SK-N-SH (cell line): ENCODE results near the gene TTC27. TPM values are rescaled to one million over a fixed set of nuclear protein-coding genes. Genes with fewer than 3 reads are reported as not detected.

ENCODE experiments used
- CTCF ChIA-PET: fragments of 300-600, 350-600 bp; formaldehyde crosslinking; extraction: SDS; loops from one replicate; lab custom pipeline; 2021; lab: Yijun Ruan, JAX
- POLR2A ChIA-PET: fragments of 350-600 bp; sonication (Branson Sonifier 250); formaldehyde crosslinking; extraction: SDS; loops from one replicate; lab custom pipeline; 2020; ENCODE audit warnings: antibody characterized with exemption, inconsistent platforms; lab: Yijun Ruan, JAX
- DNase-seq: peaks from one replicate; pipeline ENCODE4 v3.0.0; 2012
- H2AFZ ChIP-seq: fragments of 200-600 bp; sonication (generic); 2 replicates; pipeline ENCODE4 v1.8.1; 2016; ENCODE audit warnings: antibody characterized with exemption, mild to moderate bottlenecking, low read depth
- H3F3A ChIP-seq: fragments of 200-600 bp; sonication (generic); replicated peaks from 2 replicates; pipeline ENCODE3; 2016; ENCODE audit warnings: antibody characterized with exemption, mild to moderate bottlenecking; ENCODE audit not compliant: insufficient read depth
- H3K27ac ChIP-seq, 2 experiments: fragments of 200-500 bp in 1 of 2; fragments of 200-600 bp in 1 of 2; sonication (Bioruptor generic) in 1 of 2; sonication (generic), shearing (Covaris generic) in 1 of 2; 2 replicates each; pipeline versions ENCODE4 v1.5.1 to v1.6.1; 2014 to 2016; ENCODE audit warnings: low read depth in 2 of 2, inconsistent platforms in 1 of 2, low read length in 1 of 2, mild to moderate bottlenecking in 1 of 2, mixed read lengths in 1 of 2
- H3K27me3 ChIP-seq: fragments of 200-600 bp; sonication (generic), shearing (Covaris generic); 2 replicates; pipeline ENCODE4 v1.6.1; 2016; ENCODE audit warnings: mixed run types; ENCODE audit not compliant: insufficient read depth
- H3K36me3 ChIP-seq, 2 experiments: fragments of 200-500 bp in 1 of 2; fragments of 200-600 bp in 1 of 2; sonication (Bioruptor generic) in 1 of 2; sonication (generic) in 1 of 2; replicated peaks in 1 of 2; 2 replicates each; pipeline versions ENCODE3 to v1.5.1; 2014 to 2016; ENCODE audit warnings: low read length in 1 of 2, mild to moderate bottlenecking in 1 of 2; ENCODE audit not compliant: insufficient read depth in 2 of 2, control insufficient read depth in 1 of 2
- H3K4me1 ChIP-seq, 2 experiments: fragments of 200-500 bp in 1 of 2; fragments of 200-600 bp in 1 of 2; sonication (Bioruptor generic) in 1 of 2; sonication (generic), shearing (Covaris generic) in 1 of 2; 2 replicates each; pipeline versions ENCODE4 v1.5.1 to v1.6.1; 2014 to 2016; ENCODE audit warnings: low read depth in 1 of 2, low read length in 1 of 2, mixed run types in 1 of 2; ENCODE audit not compliant: insufficient read depth in 2 of 2, control insufficient read depth in 1 of 2
- H3K4me2 ChIP-seq: fragments of 200-600 bp; sonication (generic), shearing (Covaris generic); 2 replicates; pipeline ENCODE4 v1.6.1; 2017; ENCODE audit warnings: mixed run types
- H3K4me3 ChIP-seq, 2 experiments: fragments of 200-500 bp in 1 of 2; fragments of 200-600 bp in 1 of 2; sonication (Bioruptor generic) in 1 of 2; sonication (generic), shearing (Covaris generic) in 1 of 2; 2 replicates each; pipeline versions ENCODE4 v1.5.1 to v1.8.1; 2014 to 2016; ENCODE audit warnings: low read depth in 2 of 2, inconsistent platforms in 1 of 2, low read length in 1 of 2, mild to moderate bottlenecking in 1 of 2, mixed read lengths in 1 of 2, moderate library complexity in 1 of 2
- H3K79me2 ChIP-seq: fragments of 200-600 bp; sonication (generic); 2 replicates; pipeline ENCODE4 v1.8.1; 2017; ENCODE audit warnings: mild to moderate bottlenecking; ENCODE audit not compliant: insufficient read depth
- H3K9ac ChIP-seq: fragments of 200-600 bp; sonication (generic); 2 replicates; pipeline ENCODE4 v1.6.1; 2017; ENCODE audit warnings: mixed run types
- H3K9me2 ChIP-seq: fragments of 200-600 bp; sonication (generic); 2 replicates; pipeline ENCODE4 v1.6.1; 2017; ENCODE audit warnings: mixed run types
- H3K9me3 ChIP-seq: fragments of 200-600 bp; sonication (generic); 2 replicates; pipeline ENCODE4 v1.6.1; 2017; ENCODE audit warnings: mixed run types, mild to moderate bottlenecking, moderate library complexity
- H4K20me1 ChIP-seq: fragments of 200-600 bp; sonication (generic); 2 replicates; pipeline ENCODE4 v1.6.1; 2017; ENCODE audit warnings: mild to moderate bottlenecking, mixed run types; ENCODE audit not compliant: insufficient read depth
- FOSL2 ChIP-seq: IDR thresholded peaks from 2 replicates; pipeline ENCODE4 v1.4.0; 2012; ENCODE audit warnings: low read depth, mild to moderate bottlenecking, moderate library complexity, borderline replicate concordance
- FOXM1 ChIP-seq: IDR thresholded peaks from 2 replicates; pipeline ENCODE4 v1.4.0; 2012; ENCODE audit warnings: low read depth, mild to moderate bottlenecking
- GABPA ChIP-seq: IDR thresholded peaks from 2 replicates; pipeline ENCODE4 v1.4.0; 2012; ENCODE audit warnings: low read depth, mild to moderate bottlenecking
- GATA2 ChIP-seq: sonication (generic); formaldehyde crosslinking; IDR thresholded peaks from 2 replicates; pipeline ENCODE4 v1.5.0; 2020; ENCODE audit warnings: mild to moderate bottlenecking, missing genetic modification reagents
- IRF3 ChIP-seq: fragments of 150-350 bp; IDR thresholded peaks from 2 replicates; pipeline ENCODE4 v1.6.1; 2016; ENCODE audit warnings: mild to moderate bottlenecking, low read depth, low read length
- JUND ChIP-seq: IDR thresholded peaks from 2 replicates; pipeline ENCODE4 v1.4.0; 2012
- MXI1 ChIP-seq: IDR thresholded peaks from 2 replicates; pipeline ENCODE4 v1.6.1; 2012; ENCODE audit warnings: mild to moderate bottlenecking, low read depth, low read length, improper control_type of control experiment
- PBX3 ChIP-seq: IDR thresholded peaks from 2 replicates; pipeline ENCODE4; 2012
- RAD21 ChIP-seq: IDR thresholded peaks from 2 replicates; pipeline ENCODE4 v1.6.1; 2012; ENCODE audit warnings: mild to moderate bottlenecking, low read length
- RCOR1 ChIP-seq: fragments of 150-350 bp; IDR thresholded peaks from 2 replicates; pipeline ENCODE4 v1.6.1; 2017; ENCODE audit warnings: antibody characterized with exemption, low read length
- TAF1 ChIP-seq: IDR thresholded peaks from 2 replicates; pipeline ENCODE4 v1.6.1; 2012; ENCODE audit warnings: low read depth, mild to moderate bottlenecking, low read length, moderate library complexity, borderline replicate concordance
- USF1 ChIP-seq: IDR thresholded peaks from 2 replicates; pipeline ENCODE4 v1.4.0; 2012; ENCODE audit warnings: low read depth, borderline replicate concordance
- ZBTB33 ChIP-seq: IDR thresholded peaks from 2 replicates; pipeline ENCODE4 v1.4.0; 2012; ENCODE audit warnings: low read depth, borderline replicate concordance
- WGBS: methylation state at CpG from one replicate; pipeline ENCODE4 v1.1.6; 2017; ENCODE audit warnings: low lambda C conversion rate; 5-methylcytosine and 5-hydroxymethylcytosine counted together
- polyA plus RNA-seq, 3 experiments: library from polyadenylated mRNA; depleted of rRNA; stranded (reverse); fragments of >200 nt; gene quantifications; 2 replicates each; pipeline ENCODE4 v1.2.3, GENCODE V29; 2012

Gene TTC27
- polyA plus RNA-seq, 1 of the 3 experiments (the other 2 are of a cell fraction), result 14.4 TPM

- TF ChIP-seq IRF3 (no peak), RCOR1 (no peak), MXI1 (no peak), GABPA (no peak), USF1 (no peak), ZBTB33 (no peak), JUND (no peak)
These were observed 111.8 kb downstream of the TTC27 start (continued) for GRCh38 chr2:32739664-32740063.

- DNase-seq, result no peak
- POLR2A ChIA-PET, result no interaction called here
These were observed 113.7 kb downstream of the TTC27 start for GRCh38 chr2:32741575-32741974.

More at GRCh38 chr2:32741575-32741974, 113.7 kb downstream of the TTC27 start:
- Histone ChIP-seq H3K4me1 (peaks cover 3 to 27% of the 10 kb centered on the region in 2 experiments), H3K79me2 (no peaks in the 10 kb centered on the region), H3K36me3 (peaks cover 13 to 22% of the 10 kb centered on the region in 2 experiments), H3K27me3 (no peaks in the 10 kb centered on the region), H3K9me2 (no peaks in the 10 kb centered on the region), H4K20me1 (no peaks in the 10 kb centered on the region), H3K4me2 (no peak overlapping the region), H3K9ac (no peak overlapping the region), H3F3A (peaks cover 23% of the 10 kb centered on the region), H3K9me3 (no peaks in the 10 kb centered on the region), H3K4me3 (no peak overlapping the region), H2AFZ (no peak overlapping the region), H3K27ac (no peak overlapping the region)
- CTCF ChIA-PET, result no interaction called here
- TF ChIP-seq RAD21, result no peak
- no peak for TF ChIP-seq MXI1
- TF ChIP-seq TAF1, result no peak
- no peak for TF ChIP-seq GATA2 (CRISPR knock-in tag)
- TF ChIP-seq FOSL2, result no peak
- TF ChIP-seq USF1, result no peak
- no peak for TF ChIP-seq PBX3
- TF ChIP-seq FOXM1, result no peak
- 95% methylated on average over 1 of the region's 1 CpG for WGBS
